ENCODE data around the gene NVL. TPM values are rescaled to one million over a fixed set of nuclear protein-coding genes. Genes with fewer than 3 reads are reported as not detected.

Gene NVL
- polyA plus RNA-seq, 1 of the 3 experiments (the other 2 are of a cell fraction): 12.4 TPM

DNA sequence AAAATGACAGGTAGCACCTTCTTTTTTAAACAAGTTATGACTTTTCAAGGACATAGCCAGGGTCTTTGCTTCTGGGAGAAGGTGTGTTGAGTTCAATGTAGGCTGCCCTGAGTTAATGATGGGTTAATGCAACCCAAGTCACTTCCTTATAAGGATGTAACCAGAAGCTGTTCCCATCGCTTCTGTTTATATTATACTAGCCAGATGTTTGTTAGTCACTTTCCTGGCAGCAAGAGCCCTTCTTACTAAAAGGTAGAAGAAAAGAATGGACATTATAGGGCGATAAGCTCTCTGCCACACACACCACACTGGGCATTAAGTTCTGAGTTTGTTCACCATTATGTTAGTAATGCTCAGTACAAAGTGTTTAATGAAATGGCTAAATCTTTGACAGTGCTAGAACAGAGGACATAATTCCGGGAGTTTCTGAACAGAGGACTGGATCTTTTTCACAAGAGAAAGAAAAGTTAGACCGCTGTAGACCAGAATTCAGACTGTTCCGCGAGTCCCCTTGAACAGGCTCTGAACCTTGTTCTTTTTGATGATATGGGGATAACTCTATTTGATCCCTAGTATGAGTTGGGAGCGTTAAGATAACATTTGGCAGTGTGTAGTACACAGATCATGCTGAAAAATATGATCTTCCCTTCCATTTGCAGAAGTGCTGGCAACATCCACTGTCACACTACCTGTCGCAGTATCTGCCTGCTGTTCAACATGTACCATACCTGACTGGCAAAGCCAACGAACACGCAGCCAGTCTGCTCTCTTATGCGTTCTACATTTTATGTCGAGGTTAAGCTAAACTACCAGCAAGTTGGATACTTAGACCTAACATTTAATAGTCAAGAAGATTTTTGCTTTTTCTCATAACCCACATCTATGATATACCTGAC lies 105.9 kb downstream of the NVL start:
- TF ChIP-seq USF2 (IDR thresholded peaks at IDR 0.05; ENCODE audit: borderline replicate concordance, low read depth, low read length): no peak
- TF ChIP-seq YY1 (IDR thresholded peaks at IDR 0.05; ENCODE audit: low read depth): no peak
- TF ChIP-seq TCF12 (IDR thresholded peaks at IDR 0.05): peak; percentile 35; the same call in 1 of the 2 replicates
- TF ChIP-seq RAD21 (IDR thresholded peaks at IDR 0.05; ENCODE audit: low read length): no peak
- H2AFZ ChIP-seq (ENCODE audit: low read depth): no peak overlapping the region
- H3K27ac ChIP-seq (ENCODE audit: low read depth in 2 of 2, low read length in 1 of 2): no peak overlapping the region
- no peaks in the 10 kb centered on the region for H3K9me3 ChIP-seq
- H3K36me3 ChIP-seq (replicated peaks in 1 of 2; ENCODE audit: control insufficient read depth in 1 of 2, insufficient read depth in 2 of 2, low read length in 1 of 2): peaks cover 9 to 16% of the 10 kb centered on the region in 2 experiments
- H3K79me2 ChIP-seq (ENCODE audit: insufficient read depth): no peaks in the 10 kb centered on the region
- no peaks in the 10 kb centered on the region for H4K20me1 ChIP-seq (ENCODE audit: insufficient read depth)
- H3K4me1 ChIP-seq (ENCODE audit: control insufficient read depth in 1 of 2, insufficient read depth in 2 of 2, low read depth in 1 of 2, low read length in 1 of 2): peaks cover 0 to 6% of the 10 kb centered on the region in 2 experiments; a peak in 1 of 4 replicates
- H3K27me3 ChIP-seq (ENCODE audit: insufficient read depth): no peaks in the 10 kb centered on the region
- H3F3A ChIP-seq (replicated peaks; ENCODE audit: insufficient read depth): no peaks in the 10 kb centered on the region
- H3K9me2 ChIP-seq: no peaks in the 10 kb centered on the region
- POLR2A ChIA-PET: no interaction called here
- no peak overlapping the region for H3K4me3 ChIP-seq (ENCODE audit: low read depth in 2 of 2, low read length in 1 of 2)
- CTCF ChIA-PET: no interaction called here
- DNase-seq: no peak
- no peak overlapping the region for H3K9ac ChIP-seq
- WGBS (ENCODE audit: low lambda C conversion rate): 85% methylated on average over 12 of the region's 12 CpGs
- H3K4me2 ChIP-seq: no peak overlapping the region

DNA sequence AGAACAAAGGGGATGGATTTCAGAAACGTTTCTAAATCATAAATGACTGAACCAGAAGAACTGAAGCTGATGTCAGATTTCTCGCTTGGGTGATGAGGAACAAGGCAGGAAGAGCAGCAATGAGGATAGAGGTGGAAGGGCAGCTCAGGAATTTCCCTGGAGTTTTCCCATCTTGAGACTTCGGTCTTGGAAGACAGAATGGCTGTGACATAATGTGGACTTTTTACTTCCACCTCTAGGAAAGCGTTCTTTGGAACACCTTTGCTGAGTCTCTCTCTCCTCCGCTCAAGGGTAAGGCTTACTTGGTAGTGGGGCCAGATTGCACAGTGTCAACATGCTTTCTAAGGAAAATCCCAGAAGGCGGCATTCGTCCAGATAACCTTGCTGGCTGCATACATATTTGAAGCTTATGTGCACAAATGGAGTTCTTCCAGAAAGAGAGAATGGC lies 110.3 kb downstream of the NVL start:
- Histone ChIP-seq H3K27me3 (ENCODE audit: insufficient read depth) (no peaks in the 10 kb centered on the region), H3K9me2 (no peaks in the 10 kb centered on the region), H3F3A (replicated peaks; ENCODE audit: insufficient read depth) (no peaks in the 10 kb centered on the region), H3K9me3 (no peaks in the 10 kb centered on the region), H3K27ac (ENCODE audit: low read depth in 2 of 2, low read length in 1 of 2) (no peak overlapping the region), H3K4me1 (ENCODE audit: control insufficient read depth in 1 of 2, insufficient read depth in 2 of 2, low read depth in 1 of 2, low read length in 1 of 2) (peaks cover 0 to 6% of the 10 kb centered on the region in 2 experiments; a peak in 1 of 4 replicates), H4K20me1 (ENCODE audit: insufficient read depth) (no peaks in the 10 kb centered on the region), H3K9ac (no peak overlapping the region), H3K4me2 (no peak overlapping the region), H2AFZ (ENCODE audit: low read depth) (peak overlapping the region; percentile 31; the same call in 1 of the 2 replicates), H3K4me3 (ENCODE audit: low read depth in 2 of 2, low read length in 1 of 2) (no peak overlapping the region), H3K79me2 (ENCODE audit: insufficient read depth) (no peaks in the 10 kb centered on the region), H3K36me3 (replicated peaks in 1 of 2; ENCODE audit: control insufficient read depth in 1 of 2, insufficient read depth in 2 of 2, low read length in 1 of 2) (no peaks in the 10 kb centered on the region)
- 83% methylated on average over 7 of the region's 7 CpGs for WGBS (ENCODE audit: low lambda C conversion rate)
- ChIA-PET CTCF (no interaction called here), POLR2A (no interaction called here)
- TF ChIP-seq, protein P1, sequence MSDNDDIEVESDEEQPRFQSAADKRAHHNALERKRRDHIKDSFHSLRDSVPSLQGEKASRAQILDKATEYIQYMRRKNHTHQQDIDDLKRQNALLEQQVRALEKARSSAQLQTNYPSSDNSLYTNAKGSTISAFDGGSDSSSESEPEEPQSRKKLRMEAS (IDR thresholded peaks at IDR 0.05; ENCODE audit: low read depth): no peak
- no peak for TF ChIP-seq PBX3 (IDR thresholded peaks at IDR 0.05)
- DNase-seq: no peak

DNA sequence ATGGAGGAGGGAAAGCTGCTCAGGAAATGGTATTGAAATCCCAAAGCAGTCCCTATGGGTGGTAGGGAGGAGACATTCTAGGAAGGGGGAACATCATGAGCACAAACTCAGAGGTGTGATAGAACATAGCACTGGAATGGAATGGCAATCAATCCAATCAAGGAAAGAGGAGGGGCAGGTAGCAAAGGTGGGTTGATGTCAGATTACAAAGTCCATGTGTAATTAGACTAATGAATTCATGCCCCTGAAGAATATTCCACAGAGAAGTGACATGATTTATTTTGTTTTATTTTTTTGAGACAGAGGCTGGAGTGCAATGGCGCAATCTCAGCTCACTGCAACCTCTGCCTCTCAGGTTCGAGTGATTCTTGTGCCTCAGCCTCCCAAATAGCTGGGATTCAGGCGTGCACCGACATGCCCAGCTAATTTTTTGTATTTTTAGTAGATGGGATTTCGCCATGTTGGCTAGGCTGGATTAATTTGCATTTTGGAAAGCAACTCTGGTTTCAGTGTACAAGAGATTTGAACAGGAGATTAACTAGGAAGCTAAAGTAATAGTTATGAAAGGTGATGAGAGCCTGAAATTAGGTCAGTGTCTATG lies 110.9 kb downstream of the NVL start:
- peaks cover 0 to 3% of the 10 kb centered on the region in 2 experiments; a peak in 1 of 4 replicates for H3K4me1 ChIP-seq (ENCODE audit: control insufficient read depth in 1 of 2, insufficient read depth in 2 of 2, low read depth in 1 of 2, low read length in 1 of 2)
- H2AFZ ChIP-seq (ENCODE audit: low read depth): peak overlapping the region; percentile 31; the same call in 1 of the 2 replicates
- no peaks in the 10 kb centered on the region for H3K9me3 ChIP-seq
- no peak overlapping the region for H3K27ac ChIP-seq (ENCODE audit: low read depth in 2 of 2, low read length in 1 of 2)
- H3K9ac ChIP-seq: no peak overlapping the region
- no peaks in the 10 kb centered on the region for H3K79me2 ChIP-seq (ENCODE audit: insufficient read depth)
- ChIA-PET POLR2A (no interaction called here), CTCF (no interaction called here)
- H3K4me3 ChIP-seq (ENCODE audit: low read depth in 2 of 2, low read length in 1 of 2): no peak overlapping the region
- H3F3A ChIP-seq (replicated peaks; ENCODE audit: insufficient read depth): no peaks in the 10 kb centered on the region
- H3K36me3 ChIP-seq (replicated peaks in 1 of 2; ENCODE audit: control insufficient read depth in 1 of 2, insufficient read depth in 2 of 2, low read length in 1 of 2): no peaks in the 10 kb centered on the region
- 84% methylated on average over 5 of the region's 5 CpGs for WGBS (ENCODE audit: low lambda C conversion rate)
- no peak overlapping the region for H3K4me2 ChIP-seq
- no peaks in the 10 kb centered on the region for H3K9me2 ChIP-seq
- no peak for DNase-seq
- H4K20me1 ChIP-seq (ENCODE audit: insufficient read depth): no peaks in the 10 kb centered on the region
- no peaks in the 10 kb centered on the region for H3K27me3 ChIP-seq (ENCODE audit: insufficient read depth)
- TF ChIP-seq SIN3A (IDR thresholded peaks at IDR 0.05; ENCODE audit: borderline replicate concordance, low read depth, low read length) (no peak), SMC3 (IDR thresholded peaks at IDR 0.05; ENCODE audit: low read depth, low read length) (no peak), NRF1 (IDR thresholded peaks at IDR 0.05; ENCODE audit: low read depth, low read length) (no peak), TCF12 (IDR thresholded peaks at IDR 0.05) (no peak), FOSL2 (IDR thresholded peaks at IDR 0.05; ENCODE audit: borderline replicate concordance, low read depth) (no peak), JUND (IDR thresholded peaks at IDR 0.05) (no peak), ELF1 (IDR thresholded peaks at IDR 0.05) (no peak), MEF2A (IDR thresholded peaks at IDR 0.05; ENCODE audit: borderline replicate concordance, low read depth) (no peak), TAF1 (IDR thresholded peaks at IDR 0.05; ENCODE audit: borderline replicate concordance, low read depth, low read length) (no peak), USF1 (IDR thresholded peaks at IDR 0.05; ENCODE audit: borderline replicate concordance, low read depth) (no peak), POLR2AphosphoS5 (IDR thresholded peaks at IDR 0.05; ENCODE audit: low read depth, low read length) (no peak), RCOR1 (IDR thresholded peaks at IDR 0.05; ENCODE audit: low read length) (no peak)

Data from SK-N-SH (cell line).